Activated gamma-delta T cell treated with anti-CD3 and anti-CD28 coated beads, Interleukin-2, amount 50 U/mL, for 16 hours (primary cell): ENCODE data around the gene MAP2K4.
"Not testable (repeated sequence)": the region's sequence is repeated elsewhere in the genome, so short reads cannot be mapped to it uniquely, and the experiment has no call there.

Source experiments
- DNase-seq: peaks from one replicate; pipeline ENCODE4 v3.0.0-alpha.2; 2020; ENCODE audit warnings: low read depth

MAP2K4 gene

GRCh38 chr17:12020642-12021622 is at the start of gene MAP2K4:
TSS of gene MAP2K4 (plus strand) at chr17:12020877. CDS start at chr17:12020887, 10 bp downstream.
- peak; percentile 93 for DNase-seq

DNA sequence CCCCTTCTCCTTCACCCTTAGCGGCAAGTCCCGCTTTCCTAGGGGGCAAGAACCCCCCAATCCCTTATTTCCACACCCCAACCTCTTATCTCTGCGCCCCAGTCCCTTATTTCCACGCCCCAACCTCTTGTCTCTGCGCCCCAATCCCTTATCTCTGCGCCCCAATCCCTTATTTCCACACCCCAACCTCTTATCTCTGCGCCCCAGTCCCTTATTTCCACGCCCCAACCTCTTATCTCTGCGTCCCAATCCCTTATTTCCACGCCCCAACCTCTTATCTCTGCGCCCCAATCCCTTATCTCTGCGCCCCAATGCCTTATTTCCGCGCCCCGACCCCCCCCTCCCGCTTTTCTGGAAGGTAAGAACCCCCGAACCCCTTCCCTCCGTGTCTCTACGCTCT is 47.9 kb upstream of the MAP2K4 start:
- DNase-seq = not testable (repeated sequence)

- DNase-seq = no peak
Measured at GRCh38 chr17:11979795-11980194, 40.9 kb upstream of the MAP2K4 start.

DNA sequence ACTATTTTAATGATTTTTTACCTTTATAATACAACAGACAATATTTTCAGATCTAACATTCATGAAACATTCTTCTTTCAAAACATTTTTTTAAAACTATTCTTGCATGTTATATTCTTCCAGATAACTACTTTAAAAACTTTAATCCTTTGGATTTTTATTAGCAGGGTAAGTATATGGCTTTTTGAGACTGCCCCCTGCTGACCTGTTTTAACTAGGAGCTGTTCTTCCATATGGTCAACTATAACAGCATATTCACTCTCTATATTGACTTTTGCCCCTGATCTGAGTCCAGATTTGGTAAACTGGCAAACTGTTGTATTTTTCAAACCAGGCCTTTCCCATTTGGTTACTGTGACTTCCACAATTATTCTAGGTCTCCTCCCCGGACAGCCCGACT is 39.9 kb upstream of the MAP2K4 start:
- no peak for DNase-seq

GRCh38 chr17:11981862-11982261 is 38.8 kb upstream of the MAP2K4 start:
- DNase-seq = no peak

- no peak for DNase-seq
Measured at GRCh38 chr17:11986179-11986941, 34.3 kb upstream of the MAP2K4 start.

GRCh38 chr17:11986942-11987329 is 33.7 kb upstream of the MAP2K4 start:
- DNase-seq = no peak

DNA sequence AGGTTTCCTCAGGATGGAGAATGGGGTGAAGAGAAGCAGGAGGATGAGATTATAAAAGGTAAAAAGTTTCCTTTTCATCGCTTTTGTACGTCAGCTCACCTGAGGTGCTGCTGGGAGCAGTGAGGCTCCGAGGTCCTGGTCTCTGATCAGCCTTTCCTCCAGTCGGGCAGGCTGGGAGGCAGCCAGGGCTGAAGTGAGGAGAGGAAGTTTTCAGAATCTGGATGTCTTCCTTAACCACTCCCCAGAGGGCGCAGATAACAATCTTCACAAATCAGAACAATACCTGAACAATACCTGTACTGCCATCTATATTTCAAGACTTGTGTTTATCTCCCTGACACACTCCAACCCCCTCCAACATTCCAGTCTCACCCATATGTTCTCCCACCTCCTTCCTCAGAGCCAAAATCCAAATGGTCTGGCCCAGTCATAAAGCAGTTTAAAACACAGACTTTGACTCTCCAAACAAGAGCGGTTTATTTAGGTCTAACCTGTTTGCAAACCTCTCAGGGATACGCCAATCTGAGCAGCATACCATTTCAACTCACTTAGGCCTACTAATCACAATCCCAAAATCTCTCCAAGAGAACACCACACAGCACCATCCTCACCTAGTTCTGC is 30.2 kb upstream of the MAP2K4 start:
- no peak for DNase-seq

- no peak for DNase-seq
Measured at GRCh38 chr17:11991461-11991860, 29.2 kb upstream of the MAP2K4 start.

DNA sequence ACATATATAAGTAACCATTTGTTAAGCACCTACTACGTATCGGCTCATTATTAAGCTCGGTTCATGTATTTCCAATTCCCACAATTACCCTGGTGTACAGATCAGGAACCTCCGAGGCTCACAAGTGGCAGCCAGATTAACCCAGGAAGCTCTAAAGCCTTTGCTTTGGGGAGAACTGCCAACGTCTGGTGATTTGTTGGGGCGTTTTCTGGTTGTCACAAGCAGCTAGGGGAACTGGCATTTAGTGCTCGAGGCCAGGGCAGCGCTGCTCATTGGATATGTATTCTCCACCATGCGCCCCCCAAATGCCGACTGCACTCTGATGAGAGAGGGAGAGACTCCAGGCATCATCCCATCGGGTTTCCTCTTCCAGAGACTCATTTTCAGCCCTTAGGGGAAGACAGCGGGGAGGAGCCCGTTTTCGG is 23.9 kb upstream of the MAP2K4 start:
- peak; percentile 34 for DNase-seq

GRCh38 chr17:11997147-11997971 is 23.3 kb upstream of the MAP2K4 start, which contains the start of gene ZNF18:
TSS of gene ZNF18 (minus strand) at chr17:11997475. CDS start at chr17:11992829, 4,646 bp downstream.
- DNase-seq = peak; percentile 93

DNA sequence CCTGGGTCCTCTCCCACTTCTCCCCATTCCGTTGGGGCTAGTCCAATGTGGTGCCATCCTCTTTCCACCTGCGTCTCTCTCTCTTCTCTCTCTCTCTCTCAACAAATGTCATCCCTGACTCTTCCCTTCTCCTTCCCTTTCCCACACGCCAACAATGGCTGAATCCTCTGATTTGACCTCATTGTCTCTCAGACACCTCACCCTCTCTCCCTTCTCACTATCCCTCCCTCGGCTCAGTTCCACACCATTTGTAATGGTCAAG is 22.8 kb upstream of the MAP2K4 start:
- no peak for DNase-seq

- no peak for DNase-seq
Measured at GRCh38 chr17:11999696-12000095, 21.0 kb upstream of the MAP2K4 start.

DNA sequence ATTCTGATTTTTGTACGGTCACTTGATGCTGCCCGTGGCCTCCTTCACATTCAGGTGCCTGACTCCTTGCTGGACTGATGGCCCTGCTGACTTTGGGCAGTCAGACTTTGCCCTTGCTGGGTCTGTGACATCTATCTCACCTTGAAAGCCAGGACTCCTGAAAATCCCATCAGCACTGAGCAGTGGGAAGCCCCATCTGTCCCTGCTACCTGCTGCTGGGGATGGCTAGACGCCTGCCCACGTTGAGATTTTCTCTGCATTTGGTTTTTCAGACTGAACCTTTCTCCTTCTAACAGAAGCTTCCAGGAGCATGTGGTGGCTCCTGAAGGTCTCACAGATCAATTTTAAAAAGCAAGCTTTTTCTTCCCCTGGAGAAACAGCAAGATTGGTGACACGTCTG is 13.2 kb upstream of the MAP2K4 start:
- DNase-seq = no peak

DNA sequence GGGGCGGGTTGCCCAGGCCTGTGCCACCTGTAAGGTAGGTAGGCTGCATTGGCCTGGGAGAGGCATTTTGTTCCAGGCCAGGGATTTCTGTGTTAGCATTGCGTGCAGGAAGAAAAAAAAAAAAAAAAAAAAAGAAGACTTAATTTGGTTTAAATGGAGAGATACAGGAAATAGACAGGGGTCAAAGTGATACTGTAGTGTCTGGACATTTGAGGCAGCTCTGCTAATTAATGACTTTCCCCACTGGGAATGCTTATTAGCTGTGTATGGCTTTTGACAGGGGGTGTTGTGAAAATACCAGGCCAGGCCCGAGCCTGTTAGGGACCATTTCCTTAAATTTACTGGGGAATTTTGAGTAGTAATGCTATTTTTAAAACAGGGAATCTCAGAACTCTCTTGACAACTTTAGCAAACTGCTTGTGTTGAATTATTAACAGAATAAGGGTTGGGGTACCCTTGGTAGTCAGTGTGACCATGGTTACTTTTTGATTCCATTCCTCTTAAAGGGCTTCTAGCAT is 1.0 kb downstream of the MAP2K4 start:
- no peak for DNase-seq

- DNase-seq = no peak
Measured at GRCh38 chr17:12022310-12022709, 1.6 kb downstream of the MAP2K4 start.

- DNase-seq = no peak
Measured at GRCh38 chr17:12024327-12024726, 3.6 kb downstream of the MAP2K4 start.

- DNase-seq = no peak
Measured at GRCh38 chr17:12027658-12028057, 7.0 kb downstream of the MAP2K4 start.

DNA sequence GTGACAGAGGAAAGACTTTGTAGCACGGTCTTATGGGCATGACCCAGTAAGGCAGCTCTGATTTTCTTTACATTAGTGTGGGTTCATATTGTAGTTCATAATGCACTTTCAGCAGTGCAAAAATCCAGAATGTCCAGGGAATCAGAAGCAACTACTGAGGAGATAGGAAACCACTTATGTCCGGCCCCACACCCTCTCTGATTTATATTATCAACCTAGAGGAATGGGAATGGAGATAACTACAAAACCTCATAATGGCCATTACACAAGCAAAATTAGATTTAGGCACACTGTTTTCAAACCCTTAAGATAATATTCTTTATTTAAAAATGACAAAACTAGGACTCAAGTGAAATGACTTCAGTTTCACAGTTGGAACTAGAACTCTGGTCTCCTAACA is 7.9 kb downstream of the MAP2K4 start:
- DNase-seq = no peak

GRCh38 chr17:12034538-12034937 is 13.9 kb downstream of the MAP2K4 start:
- DNase-seq = no peak

DNA sequence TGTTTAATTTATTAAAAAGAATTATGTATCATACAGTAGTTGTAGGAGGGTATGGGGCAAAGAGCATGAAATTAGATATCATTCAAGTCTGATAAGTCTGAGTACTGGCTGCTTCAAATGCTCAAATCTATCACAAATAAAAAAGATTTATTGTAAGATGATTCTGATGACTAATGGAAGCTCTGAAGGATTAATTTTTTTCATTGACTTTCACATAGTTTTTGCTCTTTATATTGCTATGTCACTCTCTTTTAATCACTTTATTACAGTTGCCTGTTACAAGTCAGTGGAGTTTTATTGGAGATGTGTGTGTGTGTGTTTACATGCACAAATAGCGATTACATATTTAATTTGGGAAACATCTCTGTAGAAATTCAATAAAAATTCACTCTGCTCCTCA is 15.0 kb downstream of the MAP2K4 start:
- DNase-seq = no peak

GRCh38 chr17:12037970-12038369 is 17.3 kb downstream of the MAP2K4 start:
- no peak for DNase-seq
